ENCODE measurements around the gene ZNF358.

ZNF358 gene

GRCh38 chr19:7559102-7559501 lies 43.2 kb downstream of the ZNF358 start:
- Histone ChIP-seq H3K9me3 (ENCODE audit: low read length) (no peaks in the 10 kb centered on the region), H3K4me1 (ENCODE audit: insufficient read depth, low read length) (no peaks in the 10 kb centered on the region), H3K36me3 (ENCODE audit: insufficient read depth, low read length) (peaks cover 48% of the 10 kb centered on the region), H3K4me3 (ENCODE audit: low read depth in 1 of 2, low read length in 2 of 2) (no peak overlapping the region), H3K27ac (ENCODE audit: low read depth, low read length) (no peak overlapping the region), H3K9ac (ENCODE audit: low read length) (no peak overlapping the region), H3K27me3 (ENCODE audit: control insufficient read depth in 1 of 2, insufficient read depth in 2 of 2, low read length in 2 of 2) (no peaks in the 10 kb centered on the region)

GRCh38 chr19:7560255-7560654 lies 44.4 kb downstream of the ZNF358 start:
- Histone ChIP-seq H3K9ac (ENCODE audit: low read length) (no peak overlapping the region), H3K36me3 (ENCODE audit: insufficient read depth, low read length) (peaks cover 48% of the 10 kb centered on the region), H3K27ac (ENCODE audit: low read depth, low read length) (no peak overlapping the region), H3K4me1 (ENCODE audit: insufficient read depth, low read length) (no peaks in the 10 kb centered on the region), H3K9me3 (ENCODE audit: low read length) (no peaks in the 10 kb centered on the region), H3K4me3 (ENCODE audit: low read depth in 1 of 2, low read length in 2 of 2) (no peak overlapping the region), H3K27me3 (ENCODE audit: control insufficient read depth in 1 of 2, insufficient read depth in 2 of 2, low read length in 2 of 2) (no peaks in the 10 kb centered on the region)

GRCh38 chr19:7561325-7561724 lies 45.4 kb downstream of the ZNF358 start:
- no peaks in the 10 kb centered on the region for H3K4me1 ChIP-seq (ENCODE audit: insufficient read depth, low read length)
- no peak overlapping the region for H3K27ac ChIP-seq (ENCODE audit: low read depth, low read length)
- no peak overlapping the region for H3K4me3 ChIP-seq (ENCODE audit: low read depth in 1 of 2, low read length in 2 of 2)
- H3K9ac ChIP-seq (ENCODE audit: low read length) = no peak overlapping the region
- no peaks in the 10 kb centered on the region for H3K27me3 ChIP-seq (ENCODE audit: control insufficient read depth in 1 of 2, insufficient read depth in 2 of 2, low read length in 2 of 2)
- H3K9me3 ChIP-seq (ENCODE audit: low read length) = no peaks in the 10 kb centered on the region
- H3K36me3 ChIP-seq (ENCODE audit: insufficient read depth, low read length) = peaks cover 38% of the 10 kb centered on the region

GRCh38 chr19:7562646-7563393 lies 46.9 kb downstream of the ZNF358 start:
- Histone ChIP-seq H3K4me1 (ENCODE audit: insufficient read depth, low read length) (no peaks in the 10 kb centered on the region), H3K9me3 (ENCODE audit: low read length) (no peaks in the 10 kb centered on the region), H3K36me3 (ENCODE audit: insufficient read depth, low read length) (peaks cover 24% of the 10 kb centered on the region), H3K27me3 (ENCODE audit: control insufficient read depth in 1 of 2, insufficient read depth in 2 of 2, low read length in 2 of 2) (no peaks in the 10 kb centered on the region), H3K9ac (ENCODE audit: low read length) (no peak overlapping the region), H3K27ac (ENCODE audit: low read depth, low read length) (no peak overlapping the region), H3K4me3 (ENCODE audit: low read depth in 1 of 2, low read length in 2 of 2) (no peak overlapping the region)

GRCh38 chr19:7564866-7565265 lies 49.0 kb downstream of the ZNF358 start:
- Histone ChIP-seq H3K9ac (ENCODE audit: low read length) (no peak overlapping the region), H3K9me3 (ENCODE audit: low read length) (no peaks in the 10 kb centered on the region), H3K27ac (ENCODE audit: low read depth, low read length) (no peak overlapping the region), H3K4me1 (ENCODE audit: insufficient read depth, low read length) (no peaks in the 10 kb centered on the region), H3K36me3 (ENCODE audit: insufficient read depth, low read length) (peaks cover 5% of the 10 kb centered on the region), H3K4me3 (ENCODE audit: low read depth in 1 of 2, low read length in 2 of 2) (no peak overlapping the region), H3K27me3 (ENCODE audit: control insufficient read depth in 1 of 2, insufficient read depth in 2 of 2, low read length in 2 of 2) (no peaks in the 10 kb centered on the region)

- Histone ChIP-seq H3K9me3 (ENCODE audit: low read length) (no peaks in the 10 kb centered on the region), H3K27ac (ENCODE audit: low read depth, low read length) (no peak overlapping the region), H3K36me3 (ENCODE audit: insufficient read depth, low read length) (peaks cover 3% of the 10 kb centered on the region), H3K4me1 (ENCODE audit: insufficient read depth, low read length) (no peaks in the 10 kb centered on the region), H3K27me3 (ENCODE audit: control insufficient read depth in 1 of 2, insufficient read depth in 2 of 2, low read length in 2 of 2) (no peaks in the 10 kb centered on the region), H3K9ac (ENCODE audit: low read length) (no peak overlapping the region), H3K4me3 (ENCODE audit: low read depth in 1 of 2, low read length in 2 of 2) (no peak overlapping the region)
Measured at GRCh38 chr19:7565332-7565731, 49.4 kb downstream of the ZNF358 start.

Data from muscle layer of colon (tissue), 2 donors.